Spleen (tissue), 11 donors: ENCODE results near the gene SORCS2. TPM values are rescaled to one million over a fixed set of nuclear protein-coding genes. Genes with fewer than 3 reads are reported as not detected.

Source experiments
- DNase-seq: peaks from one replicate; pipeline ENCODE4 v3.0.0-alpha.2; 2020
- H3K27ac ChIP-seq, 8 donors: fragments of 200-600 bp; sonication (generic) in 7 of 8; 1 replicate in 4 of 8; 2 replicates in 4 of 8; pipeline versions ENCODE4 v1.5.0 to v1.8.0; 2016 to 2021; ENCODE audit warnings: inconsistent platforms in 4 of 8, mild to moderate bottlenecking in 4 of 8, moderate library complexity in 1 of 8
- H3K27me3 ChIP-seq, 7 donors: fragments of 200-600 bp; sonication (generic) in 6 of 7; replicated peaks in 1 of 7; 1 replicate in 4 of 7; 2 replicates in 3 of 7; pipeline versions ENCODE4 v1.5.0 to v1.8.0; 2016 to 2021; ENCODE audit warnings: inconsistent platforms in 3 of 7, mild to moderate bottlenecking in 1 of 7
- H3K36me3 ChIP-seq, 6 donors: fragments of 200-600 bp; sonication (generic) in 5 of 6; 1 replicate in 4 of 6; 2 replicates in 2 of 6; pipeline versions ENCODE4 v1.5.0 to v1.8.0; 2016 to 2021; ENCODE audit warnings: inconsistent platforms in 2 of 6
- H3K4me1 ChIP-seq, 6 donors: fragments of 200-600 bp; sonication (generic) in 5 of 6; 1 replicate in 3 of 6; 2 replicates in 3 of 6; pipeline versions ENCODE4 v1.5.0 to v1.8.0; 2016 to 2021; ENCODE audit warnings: inconsistent platforms in 3 of 6
- H3K4me3 ChIP-seq, 8 donors: fragments of 200-600 bp; sonication (generic) in 7 of 8; 1 replicate in 4 of 8; 2 replicates in 4 of 8; pipeline versions ENCODE4 v1.5.0 to v1.8.0; 2016 to 2021; ENCODE audit warnings: inconsistent platforms in 4 of 8, mild to moderate bottlenecking in 4 of 8, moderate library complexity in 2 of 8
- H3K9me3 ChIP-seq, 8 donors: fragments of 200-600 bp; sonication (generic) in 7 of 8; 1 replicate in 4 of 8; 2 replicates in 4 of 8; pipeline versions ENCODE4 v1.5.0 to v1.8.0; 2016 to 2021; ENCODE audit warnings: inconsistent platforms in 4 of 8
- POLR2A ChIP-seq, 3 donors: fragments of 450-650 bp; IDR thresholded peaks; one replicate each; pipeline ENCODE4 v1.5.1; 2017; ENCODE audit warnings: antibody characterized with exemption in 3 of 3, mild to moderate bottlenecking in 1 of 3
- POLR2AphosphoS5 ChIP-seq, 3 donors: sonication (generic); formaldehyde crosslinking; IDR thresholded peaks; one replicate each; pipeline ENCODE4 v1.5.1; 2017; ENCODE audit warnings: antibody characterized with exemption in 3 of 3
- WGBS, 5 donors: extraction: QIAGEN DNeasy Blood & Tissue Kit in 3 of 5; methylation state at CpG; one replicate each; pipeline versions ENCODE4 v1.1.5 to v1.1.7; 2013 to 2018; 5-methylcytosine and 5-hydroxymethylcytosine counted together
- intact Hi-C: fragments of 100-400 bp; cut with DNase I; formaldehyde crosslinking; loops from one replicate; pipeline ENCODE4 v1.15.0; 2023; ENCODE audit warnings: low total_unique reads
- polyA plus RNA-seq, 3 donors: library from polyadenylated mRNA; stranded (reverse); fragments of 200-250 nt; gene quantifications; one replicate each; pipeline ENCODE4 v1.2.1, GENCODE V29; 2013
- total RNA-seq, 7 donors: library from RNA; depleted of rRNA in 3 of 7; stranded (reverse); fragments of >200 nt in 3 of 7; fragmentation: NEBNext Ultra II Directional in 4 of 7; extraction: Animal tissue kit (Norgen Biotek cat#: 25700) in 4 of 7; gene quantifications; one replicate each; pipeline versions ENCODE4 v1.1.0 to v1.2.1, GENCODE V29; 2016 to 2021
- TF ChIP-seq, protein P1 (sequence below), 11 experiments: fragments of 200-600 bp in 7 of 11; fragments of 450-650 bp in 4 of 11; sonication (generic) in 4 of 11; IDR thresholded peaks in 8 of 11; conservative IDR thresholded peaks in 3 of 11; 1 replicate in 7 of 11; 2 replicates in 4 of 11; pipeline versions ENCODE4 v1.4.0 to v1.8.0; 2016 to 2021; ENCODE audit warnings: antibody characterized with exemption in 11 of 11, inconsistent platforms in 4 of 11, mild to moderate bottlenecking in 1 of 11
- donor health status: healthy with polysubstance abuse.
- donor health status: DM: no; HTN: no; CAD: no; lungs with moderate emphysema.
- donor health status: DM: no; HTN: no; CAD: no.
- donor health status: Bipolar disorder and iron deficiency.
- donor health status: healthy.
- donor health status: DM: no; HTN: no; CAD: no.
- donor health status: DM: yes; HTN: yes; CAD: no.

Gene SORCS2
- total and polyA plus RNA-seq, 10 donors: 0.33 to 1.6 (median 0.60) TPM

DNA sequence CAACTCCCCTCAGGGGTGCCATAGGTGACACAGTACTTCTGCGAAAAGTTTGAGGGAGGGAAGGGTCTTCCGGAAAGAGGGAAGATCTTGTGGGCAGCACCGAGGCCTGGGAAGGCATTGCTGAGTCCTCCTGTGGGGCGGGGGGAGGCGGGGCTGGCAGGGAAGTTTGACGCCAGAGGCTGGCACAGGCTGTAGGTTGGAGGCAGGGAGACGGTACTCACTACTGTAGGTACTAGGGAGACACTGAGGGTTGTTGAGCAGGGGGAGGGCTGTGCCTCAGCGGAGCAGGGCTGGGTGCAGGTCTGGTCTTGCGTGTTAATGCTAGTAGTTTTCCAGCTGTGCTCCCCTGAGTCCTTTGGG lies 265.7 kb downstream of the SORCS2 start:
- Histone ChIP-seq H3K4me3 (no peak overlapping the region), H3K4me1 (no peaks in the 10 kb centered on the region), H3K27me3 (peaks cover 0 to 40% (median 0%) of the 10 kb centered on the region in 7 donors), H3K9me3 (no peaks in the 10 kb centered on the region), H3K27ac (no peak overlapping the region), H3K36me3 (no peaks in the 10 kb centered on the region)
- intact Hi-C loops: no loop called here
- 73 to 82% (median 80%) methylated on average over 8 to 9 of the region's 9 CpGs for WGBS, 5 donors
- DNase-seq: no peak
- TF ChIP-seq, protein P1, sequence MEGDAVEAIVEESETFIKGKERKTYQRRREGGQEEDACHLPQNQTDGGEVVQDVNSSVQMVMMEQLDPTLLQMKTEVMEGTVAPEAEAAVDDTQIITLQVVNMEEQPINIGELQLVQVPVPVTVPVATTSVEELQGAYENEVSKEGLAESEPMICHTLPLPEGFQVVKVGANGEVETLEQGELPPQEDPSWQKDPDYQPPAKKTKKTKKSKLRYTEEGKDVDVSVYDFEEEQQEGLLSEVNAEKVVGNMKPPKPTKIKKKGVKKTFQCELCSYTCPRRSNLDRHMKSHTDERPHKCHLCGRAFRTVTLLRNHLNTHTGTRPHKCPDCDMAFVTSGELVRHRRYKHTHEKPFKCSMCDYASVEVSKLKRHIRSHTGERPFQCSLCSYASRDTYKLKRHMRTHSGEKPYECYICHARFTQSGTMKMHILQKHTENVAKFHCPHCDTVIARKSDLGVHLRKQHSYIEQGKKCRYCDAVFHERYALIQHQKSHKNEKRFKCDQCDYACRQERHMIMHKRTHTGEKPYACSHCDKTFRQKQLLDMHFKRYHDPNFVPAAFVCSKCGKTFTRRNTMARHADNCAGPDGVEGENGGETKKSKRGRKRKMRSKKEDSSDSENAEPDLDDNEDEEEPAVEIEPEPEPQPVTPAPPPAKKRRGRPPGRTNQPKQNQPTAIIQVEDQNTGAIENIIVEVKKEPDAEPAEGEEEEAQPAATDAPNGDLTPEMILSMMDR (IDR thresholded peaks at IDR 0.05 in 8 of 11, conservative IDR thresholded peaks at IDR 0.05 in 3 of 11): no peak
- no peak for TF ChIP-seq POLR2A (IDR thresholded peaks at IDR 0.05)
- TF ChIP-seq POLR2AphosphoS5 (IDR thresholded peaks at IDR 0.05): no peak

GRCh38 chr4:7458477-7458876 lies 266.1 kb downstream of the SORCS2 start:
- H3K27me3 ChIP-seq: peaks cover 0 to 41% (median 0%) of the 10 kb centered on the region in 7 donors
- no peaks in the 10 kb centered on the region for H3K36me3 ChIP-seq
- no peak overlapping the region for H3K27ac ChIP-seq
- intact Hi-C loops: no loop called here
- WGBS, 5 donors: 85 to 93% (median 89%) methylated on average over 4 of the region's 4 CpGs
- DNase-seq: no peak
- TF ChIP-seq POLR2AphosphoS5 (IDR thresholded peaks at IDR 0.05): no peak
- no peaks in the 10 kb centered on the region for H3K9me3 ChIP-seq
- H3K4me3 ChIP-seq: no peak overlapping the region
- no peaks in the 10 kb centered on the region for H3K4me1 ChIP-seq

- TF ChIP-seq POLR2A (IDR thresholded peaks at IDR 0.05) (no peak), POLR2AphosphoS5 (IDR thresholded peaks at IDR 0.05) (no peak)
- TF ChIP-seq, protein P1 (IDR thresholded peaks at IDR 0.05 in 8 of 11, conservative IDR thresholded peaks at IDR 0.05 in 3 of 11): no peak
- WGBS, 5 donors: 74 to 89% (median 85%) methylated on average over 7 to 8 of the region's 8 CpGs
- peaks cover 0 to under 1% (median 0%) of the 10 kb centered on the region in 8 donors for H3K9me3 ChIP-seq
Measured at GRCh38 chr4:7459471-7459870, 267.1 kb downstream of the SORCS2 start.

DNA sequence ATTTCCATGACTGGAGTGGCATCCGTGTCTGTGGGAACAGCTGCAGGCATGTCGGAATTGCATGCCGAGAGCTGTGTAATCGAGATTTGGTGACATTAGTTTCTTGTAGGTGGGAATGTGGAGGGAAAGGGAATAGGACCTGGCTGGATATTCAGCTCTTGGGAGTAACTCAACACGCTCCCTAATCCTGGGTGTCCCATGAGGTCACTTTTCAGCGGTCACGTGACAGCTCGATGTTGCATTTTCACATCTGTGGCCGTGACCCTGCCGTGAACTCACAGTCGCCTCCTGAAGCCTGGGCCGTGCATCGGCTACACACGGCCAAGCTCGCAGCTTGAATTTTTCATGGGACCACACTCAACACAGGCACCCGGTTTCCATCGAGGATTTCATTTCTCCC lies 268.2 kb downstream of the SORCS2 start:
- H3K36me3 ChIP-seq: no peaks in the 10 kb centered on the region
- intact Hi-C loops: no loop called here
- peaks cover 0 to 11% (median under 1%) of the 10 kb centered on the region in 8 donors for H3K9me3 ChIP-seq
- WGBS, 5 donors: 62 to 76% (median 64%) methylated on average over 16 to 17 of the region's 17 CpGs
- TF ChIP-seq POLR2A (IDR thresholded peaks at IDR 0.05) (no peak), POLR2AphosphoS5 (IDR thresholded peaks at IDR 0.05) (no peak)
- TF ChIP-seq, protein P1 (IDR thresholded peaks at IDR 0.05 in 8 of 11, conservative IDR thresholded peaks at IDR 0.05 in 3 of 11): no peak
- H3K4me3 ChIP-seq: no peak overlapping the region
- DNase-seq: no peak
- H3K27ac ChIP-seq: no peak overlapping the region
- H3K27me3 ChIP-seq: peaks cover 0 to 53% (median 0%) of the 10 kb centered on the region in 7 donors
- H3K4me1 ChIP-seq: no peaks in the 10 kb centered on the region

More at GRCh38 chr4:7459471-7459870, 267.1 kb downstream of the SORCS2 start:
- intact Hi-C loops: no loop called here
- H3K27me3 ChIP-seq: peaks cover 0 to 47% (median 0%) of the 10 kb centered on the region in 7 donors
- no peaks in the 10 kb centered on the region for H3K36me3 ChIP-seq
- H3K4me3 ChIP-seq: no peak overlapping the region
- no peaks in the 10 kb centered on the region for H3K4me1 ChIP-seq
- no peak for DNase-seq
- H3K27ac ChIP-seq: no peak overlapping the region

DNA sequence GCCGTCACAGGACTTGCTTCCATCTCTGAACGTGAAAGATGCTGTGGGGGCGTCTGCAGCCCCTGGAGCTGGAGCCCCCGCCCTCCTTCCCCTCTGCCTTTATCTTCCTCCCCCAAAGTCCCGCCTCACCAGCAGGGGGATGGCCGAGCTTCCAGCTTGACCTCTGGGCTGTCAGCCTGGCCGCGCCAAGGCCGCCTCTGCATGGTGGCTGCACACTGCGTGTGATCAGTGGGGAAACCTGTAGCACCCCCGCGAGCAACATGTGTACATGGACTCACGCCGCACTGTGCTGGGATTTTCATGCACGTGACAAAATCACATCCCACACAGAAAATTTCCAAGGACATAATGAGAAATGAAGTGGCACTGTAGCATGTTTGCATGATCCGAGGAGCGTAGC lies 268.9 kb downstream of the SORCS2 start:
- TF ChIP-seq, protein P1 (IDR thresholded peaks at IDR 0.05 in 8 of 11, conservative IDR thresholded peaks at IDR 0.05 in 3 of 11): no peak
- TF ChIP-seq POLR2A (IDR thresholded peaks at IDR 0.05) (no peak), POLR2AphosphoS5 (IDR thresholded peaks at IDR 0.05) (no peak)
- Histone ChIP-seq H3K27ac (no peak overlapping the region), H3K27me3 (peaks cover 0 to 53% (median 0%) of the 10 kb centered on the region in 7 donors), H3K4me3 (no peak overlapping the region), H3K36me3 (no peaks in the 10 kb centered on the region), H3K9me3 (peaks cover 0 to 18% (median 7%) of the 10 kb centered on the region in 8 donors), H3K4me1 (no peaks in the 10 kb centered on the region)
- DNase-seq: no peak
- intact Hi-C loops: no loop called here
- 49 to 54% (median 53%) methylated on average over 17 of the region's 17 CpGs for WGBS, 5 donors
